ENCODE results near the gene SLC22A31. TPM values are rescaled to one million over a fixed set of nuclear protein-coding genes. Genes with fewer than 3 reads are reported as not detected.
A peak's percentile ranks its signal among the peaks of the same experiment; 100 is the strongest.

The SLC22A31 gene
- total RNA-seq, 1 donor from 2014 or later: not detected

GRCh38 chr16:89222931-89223330 lies 22.6 kb upstream of the SLC22A31 start:
- H3K27ac Mint-ChIP-seq (ENCODE audit: unreplicated experiment): no peak overlapping the region
- H3K9me3 Mint-ChIP-seq (ENCODE audit: unreplicated experiment): peaks cover 16% of the 10 kb centered on the region
- TF ChIP-seq CTCF (IDR thresholded peaks at IDR 0.05): no peak
- peaks cover 51% of the 10 kb centered on the region for H3K36me3 Mint-ChIP-seq (ENCODE audit: unreplicated experiment)
- H3K4me1 Mint-ChIP-seq (ENCODE audit: unreplicated experiment): peaks cover 10% of the 10 kb centered on the region
- no peaks in the 10 kb centered on the region for H3K27me3 Mint-ChIP-seq (ENCODE audit: unreplicated experiment)
- DNase-seq (ENCODE audit: extremely low spot score, unreplicated experiment): no peak
- no peak overlapping the region for H3K4me3 Mint-ChIP-seq (ENCODE audit: unreplicated experiment)

DNA sequence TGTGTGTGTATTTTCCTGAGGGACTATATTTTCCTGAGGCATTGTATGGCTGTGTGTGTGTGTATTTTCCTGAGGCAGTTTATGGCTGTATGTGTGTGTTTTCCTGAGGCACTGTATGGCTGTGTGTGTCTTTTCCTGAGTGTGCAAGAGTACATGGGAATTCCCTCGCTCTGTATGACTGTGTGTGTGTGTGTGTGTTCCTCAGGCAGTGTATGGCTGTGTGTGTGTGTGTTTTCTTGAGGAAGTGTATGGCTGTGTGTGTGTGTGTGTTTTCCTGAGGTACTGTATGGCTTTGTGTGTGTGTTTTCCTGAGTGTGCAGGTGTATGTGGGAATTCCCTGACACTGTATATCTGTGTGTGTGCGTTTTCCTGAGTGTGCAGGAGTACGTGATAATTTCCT lies 21.3 kb upstream of the SLC22A31 start:
- peaks cover 38% of the 10 kb centered on the region for H3K36me3 Mint-ChIP-seq (ENCODE audit: unreplicated experiment)
- H3K27ac Mint-ChIP-seq (ENCODE audit: unreplicated experiment): no peak overlapping the region
- no peak for TF ChIP-seq CTCF (IDR thresholded peaks at IDR 0.05)
- no peak for DNase-seq (ENCODE audit: extremely low spot score, unreplicated experiment)
- no peaks in the 10 kb centered on the region for H3K27me3 Mint-ChIP-seq (ENCODE audit: unreplicated experiment)
- H3K4me1 Mint-ChIP-seq (ENCODE audit: unreplicated experiment): peaks cover 12% of the 10 kb centered on the region
- H3K4me3 Mint-ChIP-seq (ENCODE audit: unreplicated experiment): no peak overlapping the region
- H3K9me3 Mint-ChIP-seq (ENCODE audit: unreplicated experiment): peaks cover 7% of the 10 kb centered on the region

DNA sequence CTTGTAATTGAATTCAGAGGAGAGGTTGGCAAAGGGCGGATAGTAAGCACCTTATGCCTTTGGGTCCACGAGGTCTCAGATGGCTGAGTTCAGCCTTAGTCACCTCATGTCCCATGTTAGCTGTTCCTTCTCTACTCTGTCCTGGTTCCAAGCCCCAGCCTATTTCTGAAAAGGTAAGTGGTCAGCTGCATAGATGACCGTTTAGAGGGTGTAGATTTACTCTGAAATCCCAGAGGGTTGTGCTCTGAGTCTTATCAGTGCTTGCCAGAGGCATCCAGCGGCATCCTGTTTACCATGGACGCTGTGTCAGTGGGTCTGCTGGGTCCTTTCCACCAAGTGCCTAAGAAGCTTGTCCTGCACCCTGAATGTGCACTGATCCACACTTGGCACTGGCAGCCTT lies 19.0 kb upstream of the SLC22A31 start:
- no peaks in the 10 kb centered on the region for H3K9me3 Mint-ChIP-seq (ENCODE audit: unreplicated experiment)
- no peak for DNase-seq (ENCODE audit: extremely low spot score, unreplicated experiment)
- H3K27ac Mint-ChIP-seq (ENCODE audit: unreplicated experiment): no peak overlapping the region
- peaks cover 16% of the 10 kb centered on the region for H3K4me1 Mint-ChIP-seq (ENCODE audit: unreplicated experiment)
- peaks cover 18% of the 10 kb centered on the region for H3K36me3 Mint-ChIP-seq (ENCODE audit: unreplicated experiment)
- TF ChIP-seq CTCF (IDR thresholded peaks at IDR 0.05): no peak
- peak overlapping the region; percentile 86 for H3K4me3 Mint-ChIP-seq (ENCODE audit: unreplicated experiment)
- no peaks in the 10 kb centered on the region for H3K27me3 Mint-ChIP-seq (ENCODE audit: unreplicated experiment)

DNA sequence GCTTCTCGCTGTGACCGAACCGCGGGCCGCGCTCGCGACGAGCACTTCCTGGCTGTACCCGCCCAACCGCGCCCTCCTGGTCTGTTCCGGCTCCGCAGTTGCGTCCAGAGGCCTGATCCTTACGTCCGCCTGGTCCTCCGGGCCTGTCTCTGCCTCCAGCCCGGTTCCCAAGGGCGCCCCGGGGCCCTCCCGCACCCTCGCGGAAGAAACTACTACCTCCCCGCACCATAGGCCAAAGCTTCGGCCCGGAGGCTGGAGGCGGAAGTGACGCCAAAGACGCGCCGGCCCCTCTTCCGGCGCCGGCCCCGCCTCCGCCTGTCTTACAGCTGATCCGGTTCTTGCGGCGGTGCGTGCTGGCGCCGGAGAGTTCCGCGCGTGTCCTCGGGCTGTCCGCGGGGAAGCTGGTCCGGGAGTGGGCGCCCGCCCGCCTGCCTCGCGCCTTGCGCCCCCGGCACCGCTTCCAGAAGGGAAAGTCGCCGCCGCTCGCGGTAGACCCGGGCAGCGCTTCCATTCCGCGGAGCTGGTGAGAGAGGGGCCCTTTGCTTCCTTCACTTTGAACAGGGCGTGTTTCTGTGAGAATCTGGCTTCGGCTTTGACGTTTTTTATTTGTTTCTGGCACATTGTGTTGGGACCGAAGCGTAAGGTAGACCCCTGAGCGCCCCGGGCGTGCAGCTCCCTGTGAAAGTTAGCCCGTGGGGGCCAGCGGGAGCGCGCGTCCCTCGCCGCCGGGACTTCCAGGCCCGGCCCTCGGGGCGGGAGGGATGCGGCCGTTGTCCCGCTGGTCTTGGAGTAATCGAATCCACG lies 17.3 kb upstream of the SLC22A31 start, which contains the start of gene ZNF778:
Gene ZNF778 (plus strand): TSS at position 316 of the 804 bp plus-strand sequence. CDS start 3,425 bp downstream, outside the sequence.
- Mint-ChIP-seq H3K9me3 (ENCODE audit: unreplicated experiment) (no peaks in the 10 kb centered on the region), H3K4me3 (ENCODE audit: unreplicated experiment) (peak within 1 kb of the TSS; percentile 86), H3K27ac (ENCODE audit: unreplicated experiment) (peak within 1 kb of the TSS; percentile 82), H3K4me1 (ENCODE audit: unreplicated experiment) (peaks cover 16% of the 10 kb centered on the region), H3K36me3 (ENCODE audit: unreplicated experiment) (peaks cover 10% of the 10 kb centered on the region), H3K27me3 (ENCODE audit: unreplicated experiment) (no peaks in the 10 kb centered on the region)
- DNase-seq (ENCODE audit: extremely low spot score, unreplicated experiment): peak; percentile 92
- TF ChIP-seq CTCF (IDR thresholded peaks at IDR 0.05): no peak

GRCh38 chr16:89217138-89217387 lies 16.7 kb upstream of the SLC22A31 start:
- Mint-ChIP-seq H3K4me3 (ENCODE audit: unreplicated experiment) (peak overlapping the region; percentile 86), H3K27ac (ENCODE audit: unreplicated experiment) (peak overlapping the region; percentile 82), H3K9me3 (ENCODE audit: unreplicated experiment) (no peaks in the 10 kb centered on the region), H3K27me3 (ENCODE audit: unreplicated experiment) (no peaks in the 10 kb centered on the region), H3K36me3 (ENCODE audit: unreplicated experiment) (peaks cover 7% of the 10 kb centered on the region), H3K4me1 (ENCODE audit: unreplicated experiment) (peaks cover 16% of the 10 kb centered on the region)
- no peak for TF ChIP-seq CTCF (IDR thresholded peaks at IDR 0.05)
- DNase-seq (ENCODE audit: extremely low spot score, unreplicated experiment): no peak
